HAP-1 (cell line): ENCODE measurements around the gene GHRHR.

Experiments
- DNase-seq, 2 experiments: peaks; one replicate each; pipeline ENCODE4 v3.0.0-alpha.2; 2016 to 2020; ENCODE audit warnings: low spot score in 2 of 2
- H3K27me3 ChIP-seq: fragments of 250-450 bp; sonication (Bioruptor Pico); 2 replicates; pipeline ENCODE4 v1.5.1; 2020; ENCODE audit warnings: low read depth, mild to moderate bottlenecking, moderate library complexity
- H3K36me3 ChIP-seq: fragments of 250-450 bp; sonication (Bioruptor Pico); replicated peaks from 2 replicates; pipeline ENCODE4 v1.5.1; 2020; ENCODE audit warnings: mild to moderate bottlenecking
- H3K4me1 ChIP-seq: fragments of 250-450 bp; sonication (Bioruptor Pico); 2 replicates; pipeline ENCODE4 v1.5.1; 2020; ENCODE audit warnings: mild to moderate bottlenecking
- H3K4me3 ChIP-seq: fragments of 250-450 bp; sonication (Bioruptor Pico); 2 replicates; pipeline ENCODE4 v1.5.1; 2020; ENCODE audit warnings: mild to moderate bottlenecking, moderate library complexity
- H3K9me3 ChIP-seq: fragments of 250-450 bp; sonication (Bioruptor Pico); 2 replicates; pipeline ENCODE4 v1.5.1; 2020; ENCODE audit warnings: mild to moderate bottlenecking, moderate library complexity
- in situ Hi-C: fragments of 300-500 bp; cut with MboI; formaldehyde crosslinking; loops from 3 replicates; pipeline ENCODE4 v1.14.3; 2020; ENCODE audit warnings: low sequenced_read_pairs, inconsistent platforms, mixed read lengths

GHRHR gene

GRCh38 chr7:30923009-30923773 is 40.6 kb upstream of the GHRHR start:
- peak in 1 of 2 experiments; percentile 5 for DNase-seq
- no peaks in the 10 kb centered on the region for H3K9me3 ChIP-seq
- in situ Hi-C loops, result no loop called here
- no peak overlapping the region for H3K4me3 ChIP-seq
- H3K27me3 ChIP-seq, result no peaks in the 10 kb centered on the region
- no peaks in the 10 kb centered on the region for H3K4me1 ChIP-seq
- no peaks in the 10 kb centered on the region for H3K36me3 ChIP-seq

- H3K9me3 ChIP-seq, result no peaks in the 10 kb centered on the region
- H3K4me3 ChIP-seq, result no peak overlapping the region
- in situ Hi-C loops, result no loop called here
- no peaks in the 10 kb centered on the region for H3K4me1 ChIP-seq
- DNase-seq, result peak in 1 of 2 experiments; percentile 4
- H3K36me3 ChIP-seq, result no peaks in the 10 kb centered on the region
- no peaks in the 10 kb centered on the region for H3K27me3 ChIP-seq
Measured at GRCh38 chr7:30923774-30924413, 39.9 kb upstream of the GHRHR start.

GRCh38 chr7:30924624-30925023 is 39.1 kb upstream of the GHRHR start:
- no peak for DNase-seq
- Histone ChIP-seq H3K4me1 (no peaks in the 10 kb centered on the region), H3K9me3 (no peaks in the 10 kb centered on the region), H3K4me3 (no peak overlapping the region), H3K27me3 (no peaks in the 10 kb centered on the region), H3K36me3 (no peaks in the 10 kb centered on the region)
- in situ Hi-C loops, result no loop called here

- no peak for DNase-seq
- H3K36me3 ChIP-seq, result no peaks in the 10 kb centered on the region
- no peaks in the 10 kb centered on the region for H3K4me1 ChIP-seq
- in situ Hi-C loops, result no loop called here
- H3K4me3 ChIP-seq, result no peak overlapping the region
- no peaks in the 10 kb centered on the region for H3K9me3 ChIP-seq
- H3K27me3 ChIP-seq, result no peaks in the 10 kb centered on the region
Measured at GRCh38 chr7:30925117-30925516, 38.6 kb upstream of the GHRHR start.

- in situ Hi-C loops, result no loop called here
- Histone ChIP-seq H3K4me3 (no peak overlapping the region), H3K27me3 (no peaks in the 10 kb centered on the region), H3K9me3 (no peaks in the 10 kb centered on the region), H3K4me1 (no peaks in the 10 kb centered on the region), H3K36me3 (no peaks in the 10 kb centered on the region)
- DNase-seq, result peak in 1 of 2 experiments; percentile 3
Measured at GRCh38 chr7:30925913-30926312, 37.8 kb upstream of the GHRHR start.

- H3K36me3 ChIP-seq, result no peaks in the 10 kb centered on the region
- H3K9me3 ChIP-seq, result no peaks in the 10 kb centered on the region
- DNase-seq, result peak in 1 of 2 experiments; percentile 2
- in situ Hi-C loops, result no loop called here
- H3K4me3 ChIP-seq, result no peak overlapping the region
- no peaks in the 10 kb centered on the region for H3K27me3 ChIP-seq
- H3K4me1 ChIP-seq, result no peaks in the 10 kb centered on the region
Measured at GRCh38 chr7:30926313-30926712, 37.4 kb upstream of the GHRHR start.

- no peaks in the 10 kb centered on the region for H3K4me1 ChIP-seq
- no peaks in the 10 kb centered on the region for H3K27me3 ChIP-seq
- peak in 1 of 2 experiments; percentile 5 for DNase-seq
- H3K9me3 ChIP-seq, result no peaks in the 10 kb centered on the region
- no peaks in the 10 kb centered on the region for H3K36me3 ChIP-seq
- in situ Hi-C loops, result no loop called here
- no peak overlapping the region for H3K4me3 ChIP-seq
Measured at GRCh38 chr7:30927040-30927439, 36.7 kb upstream of the GHRHR start.

GRCh38 chr7:30927559-30927958 is 36.2 kb upstream of the GHRHR start:
- no peaks in the 10 kb centered on the region for H3K36me3 ChIP-seq
- no peak for DNase-seq
- no peaks in the 10 kb centered on the region for H3K4me1 ChIP-seq
- H3K4me3 ChIP-seq, result no peak overlapping the region
- no peaks in the 10 kb centered on the region for H3K27me3 ChIP-seq
- no peaks in the 10 kb centered on the region for H3K9me3 ChIP-seq
- in situ Hi-C loops, result no loop called here

GRCh38 chr7:30928254-30928872 is 35.4 kb upstream of the GHRHR start:
- Histone ChIP-seq H3K9me3 (no peaks in the 10 kb centered on the region), H3K4me1 (no peaks in the 10 kb centered on the region), H3K27me3 (no peaks in the 10 kb centered on the region), H3K4me3 (no peak overlapping the region), H3K36me3 (no peaks in the 10 kb centered on the region)
- in situ Hi-C loops, result no loop called here
- no peak for DNase-seq

- H3K4me3 ChIP-seq, result no peak overlapping the region
- H3K4me1 ChIP-seq, result no peaks in the 10 kb centered on the region
- H3K27me3 ChIP-seq, result no peaks in the 10 kb centered on the region
- H3K9me3 ChIP-seq, result no peaks in the 10 kb centered on the region
- H3K36me3 ChIP-seq, result no peaks in the 10 kb centered on the region
- DNase-seq, result no peak
- in situ Hi-C loops, result no loop called here
Measured at GRCh38 chr7:30929686-30930085, 34.1 kb upstream of the GHRHR start.

- H3K27me3 ChIP-seq, result no peaks in the 10 kb centered on the region
- in situ Hi-C loops, result no loop called here
- no peak for DNase-seq
- no peaks in the 10 kb centered on the region for H3K4me1 ChIP-seq
- no peaks in the 10 kb centered on the region for H3K9me3 ChIP-seq
- no peaks in the 10 kb centered on the region for H3K36me3 ChIP-seq
- H3K4me3 ChIP-seq, result no peak overlapping the region
Measured at GRCh38 chr7:30930621-30931020, 33.1 kb upstream of the GHRHR start.

- no peaks in the 10 kb centered on the region for H3K27me3 ChIP-seq
- no peak overlapping the region for H3K4me3 ChIP-seq
- H3K4me1 ChIP-seq, result no peaks in the 10 kb centered on the region
- no peaks in the 10 kb centered on the region for H3K36me3 ChIP-seq
- in situ Hi-C loops, result no loop called here
- H3K9me3 ChIP-seq, result no peaks in the 10 kb centered on the region
- DNase-seq, result no peak
Measured at GRCh38 chr7:30931161-30931928, 32.4 kb upstream of the GHRHR start.

- H3K9me3 ChIP-seq, result no peaks in the 10 kb centered on the region
- no peaks in the 10 kb centered on the region for H3K27me3 ChIP-seq
- no peaks in the 10 kb centered on the region for H3K36me3 ChIP-seq
- no peaks in the 10 kb centered on the region for H3K4me1 ChIP-seq
- no peak overlapping the region for H3K4me3 ChIP-seq
- DNase-seq, result no peak
- in situ Hi-C loops, result no loop called here
Measured at GRCh38 chr7:30931929-30932540, 31.7 kb upstream of the GHRHR start.
